GM12892 (cell line): ENCODE measurements around the gene SIRT2.
A peak's percentile ranks its signal among the peaks of the same experiment; 100 is the strongest.
"Not testable (repeated sequence)": the region's sequence is repeated elsewhere in the genome, so short reads cannot be mapped to it uniquely, and the experiment has no call there.

ENCODE experiments used
- DNase-seq: peaks from one replicate; pipeline ENCODE4 v3.0.0; 2011; ENCODE audit not compliant: insufficient read length
- FAIRE-seq: peaks from 2 replicates; lab custom pipeline; 2011; peaks lifted over from hg19 to GRCh38; lab: Jason Lieb, UNC
- POLR2A ChIP-seq: IDR thresholded peaks from 2 replicates; pipeline ENCODE4 v1.6.1; 2011; ENCODE audit warnings: low read depth, low read length, control low read depth
- POLR2AphosphoS5 ChIP-seq: IDR thresholded peaks from 2 replicates; pipeline ENCODE4 v1.6.1; 2011; ENCODE audit warnings: low read depth, low read length, control low read depth
- TAF1 ChIP-seq: IDR thresholded peaks from 2 replicates; pipeline ENCODE4 v1.6.1; 2011; ENCODE audit warnings: low read depth, mild to moderate bottlenecking, control low read depth, low read length, borderline replicate concordance

SIRT2 gene

DNA sequence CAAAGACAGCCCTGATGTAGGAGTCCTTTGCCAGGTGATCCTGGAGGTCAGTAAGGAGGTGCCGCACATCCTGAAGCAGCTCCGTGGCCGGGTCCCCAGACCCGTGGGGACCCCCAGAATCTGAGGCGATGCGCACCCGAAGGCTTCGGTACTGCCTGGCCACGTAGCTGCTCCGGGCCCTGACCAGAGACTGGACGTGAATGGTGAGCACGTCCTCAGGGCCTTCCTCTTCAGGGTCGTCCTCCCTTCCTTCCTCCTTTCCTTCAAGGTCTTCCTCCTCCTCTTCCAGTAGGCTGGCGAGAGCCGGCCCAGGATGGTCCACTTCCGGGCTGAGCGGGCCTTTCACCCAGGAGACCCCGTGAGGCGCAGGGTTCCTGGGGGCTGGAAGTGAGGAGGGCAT, 28.8 kb downstream of the SIRT2 start:
- DNase-seq, result no peak
- TF ChIP-seq TAF1 (no peak), POLR2A (no peak), POLR2AphosphoS5 (no peak)
- FAIRE-seq, result no peak

DNA sequence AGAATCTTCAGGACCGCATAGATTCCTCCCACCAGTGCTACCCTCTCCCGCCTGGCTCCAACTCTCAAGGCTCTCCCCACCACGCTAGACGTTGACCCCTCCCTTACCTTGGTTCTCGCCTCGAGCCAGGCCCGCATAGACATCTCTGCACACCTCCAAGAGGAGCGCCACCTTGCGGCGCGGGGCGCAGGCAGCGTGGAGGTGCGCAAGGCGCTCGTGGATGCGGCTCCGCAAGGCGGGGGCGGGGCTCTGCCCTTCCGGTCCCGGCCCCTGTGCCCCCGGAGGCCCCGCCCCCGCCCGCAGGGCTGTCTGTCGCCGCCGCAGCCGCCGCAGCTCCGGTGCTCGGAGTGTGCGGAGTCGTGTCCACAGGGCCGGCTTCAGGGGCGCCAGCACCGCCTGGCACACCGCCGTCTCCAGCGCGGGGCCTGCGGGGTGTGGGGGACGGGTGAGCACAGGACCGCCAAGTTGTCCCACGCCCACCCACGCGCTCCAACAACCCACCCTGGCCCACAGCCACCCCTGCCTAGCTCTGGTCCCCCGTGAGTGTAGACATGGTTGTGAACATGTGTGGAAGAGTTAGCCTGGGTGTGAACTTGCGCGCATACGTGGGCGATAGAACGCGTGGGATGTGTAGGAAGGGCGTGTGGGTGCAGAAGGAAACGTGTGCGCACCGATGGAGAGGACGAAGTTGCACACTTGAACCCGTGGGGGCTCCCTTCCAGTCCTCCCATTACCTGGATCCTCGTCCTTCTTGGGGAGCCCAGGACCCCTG, 29.4 kb downstream of the SIRT2 start:
- DNase-seq, result peak; percentile 92
- peak; percentile 94 for FAIRE-seq
- TF ChIP-seq POLR2A (no peak), TAF1 (no peak), POLR2AphosphoS5 (no peak)

DNA sequence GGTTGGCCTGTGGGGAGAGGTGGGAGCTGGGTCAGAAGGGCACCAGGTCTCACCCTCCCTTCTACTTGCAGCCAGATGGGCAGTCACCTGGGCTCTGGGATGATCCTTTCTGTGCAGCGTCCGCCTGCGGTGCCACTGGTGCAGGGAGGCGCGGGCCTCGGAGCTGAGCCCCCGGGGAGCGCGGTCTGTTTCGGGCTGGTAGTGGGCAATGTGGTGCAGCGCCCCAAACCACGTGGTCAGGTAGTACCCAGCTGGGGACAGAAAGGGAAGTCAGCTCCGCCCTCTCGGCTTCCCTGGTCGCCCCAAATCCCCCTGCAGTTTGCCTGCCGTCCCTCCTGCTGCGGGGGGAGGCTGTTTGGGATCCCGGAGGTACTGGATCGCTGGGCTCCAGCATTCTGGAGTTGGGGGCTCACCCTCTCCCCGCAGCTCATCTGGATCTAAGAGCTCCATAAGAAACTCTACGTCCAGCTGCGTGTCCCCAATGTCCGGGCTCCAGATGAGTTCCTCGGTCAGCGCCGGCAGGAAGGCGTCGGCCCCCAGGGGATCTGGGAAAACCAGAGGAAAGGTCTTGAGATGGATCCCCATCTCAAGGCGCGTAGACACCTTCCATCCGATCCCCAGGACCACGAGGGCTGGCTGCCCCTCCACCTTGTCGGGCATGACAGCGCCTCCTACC, 30.1 kb downstream of the SIRT2 start:
- no peak for FAIRE-seq
- DNase-seq, result no peak
- TF ChIP-seq POLR2A (no peak), POLR2AphosphoS5 (no peak), TAF1 (no peak)

DNA sequence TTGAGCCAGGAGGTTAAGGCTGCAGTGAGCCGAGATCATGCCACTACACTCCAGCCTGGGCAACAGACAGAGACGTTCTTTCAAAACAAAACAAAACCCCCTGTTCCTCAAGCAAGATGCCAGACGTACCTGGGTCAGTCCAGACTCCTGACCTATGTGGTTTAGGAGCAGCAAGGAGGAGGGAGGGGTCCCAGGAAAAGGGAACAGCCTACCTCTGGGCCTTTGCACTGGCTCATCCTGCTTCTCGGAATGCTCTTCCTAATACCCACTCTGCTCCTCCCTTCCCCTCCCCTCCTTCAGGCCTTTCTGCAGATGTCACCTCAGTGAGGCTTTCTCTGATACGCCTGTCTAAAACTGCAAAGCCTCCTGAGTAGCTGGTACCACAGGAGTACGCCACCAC, 30.9 kb downstream of the SIRT2 start:
- no peak for FAIRE-seq
- no peak for TF ChIP-seq POLR2A
- no peak for TF ChIP-seq TAF1
- no peak for TF ChIP-seq POLR2AphosphoS5

DNA sequence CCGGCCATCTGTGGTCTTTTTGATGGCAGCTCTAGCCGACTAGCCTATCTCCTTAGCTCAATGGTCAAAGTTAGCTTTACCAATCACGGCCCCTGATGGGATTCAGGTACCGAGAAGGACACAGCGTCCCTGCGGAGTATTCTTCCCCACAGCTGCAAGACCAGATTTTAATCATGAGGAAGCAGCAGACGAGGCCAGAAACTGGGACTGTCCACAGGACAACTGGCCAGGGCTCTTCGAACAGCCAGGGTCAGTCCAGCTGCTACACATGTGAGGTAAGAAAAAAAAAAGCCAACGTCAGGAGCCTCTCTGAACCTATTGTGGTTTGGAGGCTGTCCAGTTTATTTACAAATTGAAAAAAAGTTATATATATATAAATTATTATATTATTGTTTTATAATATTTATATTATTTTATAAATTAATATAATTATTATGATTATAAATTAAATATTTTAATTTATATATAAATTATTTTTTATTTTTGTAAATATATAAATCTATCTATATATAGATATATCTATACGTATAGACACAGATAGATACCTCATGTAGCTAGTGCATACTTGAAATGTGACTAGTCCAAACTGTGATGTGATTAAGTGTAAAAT, 32.1 kb downstream of the SIRT2 start:
- FAIRE-seq (no peak), DNase-seq (no peak)
- TF ChIP-seq POLR2AphosphoS5, result no peak
- TF ChIP-seq POLR2A, result no peak
- no peak for TF ChIP-seq TAF1

More for the DNA sequence above, 30.9 kb downstream of the SIRT2 start:
- DNase-seq, result no peak

DNA sequence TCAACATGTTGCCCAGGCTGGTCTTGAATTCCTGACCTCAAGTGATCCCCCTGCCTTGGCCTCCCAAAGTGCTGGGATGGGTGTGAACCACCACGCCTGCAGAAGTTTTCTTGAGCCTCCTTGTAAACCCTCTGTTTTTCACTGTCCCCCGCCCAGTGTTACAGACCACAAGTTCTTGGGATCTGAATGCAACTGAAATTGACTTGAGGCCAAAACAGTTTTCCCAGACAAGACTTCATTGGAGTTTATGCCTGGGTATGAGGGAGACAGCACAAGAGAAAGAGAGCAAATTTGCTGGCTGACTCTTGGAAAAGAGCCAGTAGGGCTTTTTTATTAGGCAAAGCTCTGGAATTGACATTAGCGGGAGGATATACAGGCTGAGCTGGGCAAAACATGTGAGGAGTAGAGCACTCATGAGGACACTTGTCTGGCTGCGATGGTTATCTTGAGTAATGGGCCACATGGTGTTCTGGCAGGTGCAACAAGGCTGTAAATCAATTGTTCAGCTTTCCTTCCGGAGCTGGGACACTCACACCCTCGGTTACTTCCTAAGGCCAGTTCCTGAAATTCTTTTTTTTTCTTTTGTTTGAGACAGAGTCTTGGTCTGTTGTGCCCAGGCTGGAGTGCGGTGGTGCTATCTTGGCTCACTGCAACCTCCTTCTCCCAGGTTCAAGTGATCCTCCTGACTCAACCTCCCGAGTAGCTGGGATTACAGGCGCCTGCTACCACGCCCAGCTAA, 36.9 kb downstream of the SIRT2 start:
- DNase-seq (no peak), FAIRE-seq (no peak)
- TF ChIP-seq POLR2A (no peak), POLR2AphosphoS5 (no peak), TAF1 (no peak)

DNA sequence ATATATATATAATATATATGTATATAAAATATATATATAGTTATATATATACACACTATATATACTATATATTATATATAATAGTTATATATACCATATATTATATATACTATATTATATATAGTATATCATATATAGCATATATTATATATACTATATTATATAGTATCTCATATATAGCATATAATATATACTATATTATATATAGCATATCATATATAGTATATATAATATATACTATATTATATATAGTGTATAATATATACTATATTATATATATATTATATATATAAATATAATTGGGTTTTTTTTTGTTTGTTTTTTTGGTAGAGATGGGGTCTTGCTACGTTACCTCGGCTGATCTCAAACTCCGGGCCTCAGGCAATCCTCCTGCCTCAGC, 38.0 kb downstream of the SIRT2 start:
- TF ChIP-seq TAF1 (no peak), POLR2A (no peak), POLR2AphosphoS5 (no peak)
- FAIRE-seq, result no peak

DNA sequence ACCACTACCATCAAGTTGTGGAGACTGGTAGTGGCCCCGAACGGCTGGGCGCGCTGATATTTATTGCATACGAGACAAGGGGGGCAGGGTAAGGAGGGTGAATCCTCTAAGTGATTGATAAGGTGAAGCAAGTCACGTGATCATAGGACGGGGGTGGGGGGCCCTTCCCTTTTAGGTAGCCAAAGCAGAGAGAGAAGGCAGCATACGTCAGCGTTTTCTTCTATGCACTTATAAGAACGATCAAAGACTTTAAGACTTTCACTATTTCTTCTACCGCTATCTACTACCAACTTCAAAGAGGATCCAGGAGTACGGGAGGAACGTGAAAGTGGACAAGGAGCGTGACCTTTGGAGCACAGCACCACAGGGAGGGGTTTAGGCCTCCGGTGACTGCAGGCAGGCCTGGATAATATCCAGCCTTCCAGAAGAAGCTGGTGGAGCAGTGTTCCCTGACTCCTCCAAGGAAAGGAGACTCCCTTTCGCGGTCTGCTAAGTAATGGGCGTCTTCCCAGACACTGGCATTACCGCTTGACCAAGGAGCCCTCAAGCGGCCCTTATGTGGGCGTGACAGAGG, 39.7 kb downstream of the SIRT2 start:
- not testable (repeated sequence) for FAIRE-seq, DNase-seq

More for the DNA sequence above, 38.0 kb downstream of the SIRT2 start:
- no peak for DNase-seq

DNA sequence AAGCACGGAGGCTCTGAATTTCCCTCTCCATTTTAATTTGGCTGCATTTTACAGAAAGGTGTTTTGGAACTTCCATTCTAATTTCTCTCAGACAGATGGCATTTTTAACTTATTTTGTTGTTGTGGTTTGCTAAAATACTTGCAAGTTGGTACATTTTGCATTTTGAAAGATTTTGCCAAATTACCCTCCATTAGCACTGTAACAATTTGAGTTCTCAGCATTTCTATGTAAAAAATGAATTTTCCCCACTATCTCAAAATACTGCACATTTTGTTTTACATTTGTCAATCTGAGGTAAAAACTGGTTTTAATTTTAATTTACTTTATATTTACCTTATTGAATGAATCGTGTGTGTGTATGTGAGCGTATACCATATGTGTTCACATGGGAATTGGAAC, 42.6 kb downstream of the SIRT2 start:
- DNase-seq (no peak), FAIRE-seq (no peak)
- TF ChIP-seq POLR2AphosphoS5, result no peak

DNA sequence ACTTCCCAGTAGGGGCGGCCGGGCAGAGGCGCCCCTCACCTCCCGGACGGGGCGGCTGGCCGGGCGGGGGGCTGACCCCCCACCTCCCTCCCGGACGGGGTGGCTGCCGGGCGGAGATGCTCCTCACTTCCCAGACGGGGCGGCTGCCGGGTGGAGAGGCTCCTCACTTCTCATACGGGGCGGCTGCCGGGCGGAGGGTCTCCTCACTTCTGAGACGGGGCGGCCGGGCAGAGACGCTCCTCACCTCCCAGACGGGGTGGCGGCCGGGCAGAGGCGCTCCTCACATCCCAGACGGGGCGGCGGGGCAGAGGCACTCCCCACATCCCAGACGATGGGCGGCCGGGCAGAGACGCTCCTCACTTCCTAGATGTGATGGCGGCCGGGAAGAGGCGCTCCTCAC, 43.7 kb downstream of the SIRT2 start:
- DNase-seq, FAIRE-seq: not testable (repeated sequence)

DNA sequence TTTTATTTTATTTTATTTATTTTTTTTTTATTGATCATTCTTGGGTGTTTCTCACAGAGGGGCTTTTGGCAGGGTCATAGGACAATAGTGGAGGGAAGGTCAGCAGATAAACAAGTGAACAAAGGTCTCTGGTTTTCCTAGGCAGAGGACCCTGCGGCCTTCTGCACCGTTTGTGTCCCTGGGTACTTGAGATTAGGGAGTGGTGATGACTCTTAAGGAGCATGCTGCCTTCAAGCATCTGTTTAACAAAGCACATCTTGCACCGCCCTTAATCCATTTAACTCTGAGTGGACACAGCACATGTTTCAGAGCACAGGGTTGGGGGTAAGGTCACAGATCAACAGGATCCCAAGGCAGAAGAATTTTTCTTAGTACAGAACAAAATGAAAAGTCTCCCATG, 44.5 kb downstream of the SIRT2 start:
- DNase-seq, FAIRE-seq: not testable (repeated sequence)
